Colon (tissue), 2 donors: ENCODE data around the gene CDC45.

Source experiments
- FAIRE-seq: peaks from 2 replicates; lab custom pipeline; 2012; peaks lifted over from hg19 to GRCh38; lab: Jason Lieb, UNC
- donor health status: control.
- donor health status: control.

CDC45 gene

GRCh38 chr22:19565382-19566278 is 85.9 kb downstream of the CDC45 start:
- no peak for FAIRE-seq

DNA sequence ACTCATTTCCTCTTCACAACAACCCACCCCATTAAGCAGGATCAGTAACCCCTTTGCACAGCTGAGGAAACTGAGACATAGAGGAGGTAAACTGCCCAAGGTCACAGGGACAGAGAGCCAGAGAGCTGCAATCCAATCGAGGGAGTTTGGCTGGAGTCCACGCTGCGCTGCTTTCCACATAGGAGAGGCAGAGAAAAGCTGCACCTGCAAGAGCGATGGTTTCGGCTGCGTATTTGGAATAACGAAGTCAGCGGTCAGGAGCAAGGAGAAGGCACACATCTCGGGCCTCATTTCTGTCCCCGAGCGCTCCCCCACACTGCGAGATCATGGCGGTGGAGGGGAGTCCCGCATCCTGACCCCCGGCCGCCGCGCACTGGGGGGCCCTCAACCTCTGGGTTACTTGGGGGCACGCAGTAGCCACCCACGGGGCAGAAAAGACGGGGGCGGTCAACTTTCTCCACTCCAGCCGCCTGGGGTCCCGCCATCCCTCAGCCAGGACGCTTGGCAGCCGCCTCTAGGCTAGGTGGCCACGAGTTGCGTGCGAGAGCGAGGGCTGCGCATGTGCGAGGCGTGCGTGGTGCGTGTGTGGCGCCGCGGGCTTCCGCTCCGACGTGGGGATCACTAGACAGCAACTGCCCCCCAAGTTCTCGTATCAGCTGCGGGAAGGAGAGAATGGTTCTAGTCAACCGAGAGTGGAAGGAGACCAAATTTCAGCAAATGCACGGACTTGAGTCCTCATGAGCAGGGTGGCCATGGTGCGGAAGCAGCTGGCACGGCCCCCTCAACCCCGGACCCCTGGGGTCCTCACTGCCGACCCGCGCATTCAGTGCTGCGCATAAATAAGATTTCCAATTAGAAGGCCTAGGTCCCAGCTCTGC is 86.8 kb downstream of the CDC45 start:
- no peak for FAIRE-seq

GRCh38 chr22:19567157-19568009 is 87.7 kb downstream of the CDC45 start:
- FAIRE-seq, result no peak

DNA sequence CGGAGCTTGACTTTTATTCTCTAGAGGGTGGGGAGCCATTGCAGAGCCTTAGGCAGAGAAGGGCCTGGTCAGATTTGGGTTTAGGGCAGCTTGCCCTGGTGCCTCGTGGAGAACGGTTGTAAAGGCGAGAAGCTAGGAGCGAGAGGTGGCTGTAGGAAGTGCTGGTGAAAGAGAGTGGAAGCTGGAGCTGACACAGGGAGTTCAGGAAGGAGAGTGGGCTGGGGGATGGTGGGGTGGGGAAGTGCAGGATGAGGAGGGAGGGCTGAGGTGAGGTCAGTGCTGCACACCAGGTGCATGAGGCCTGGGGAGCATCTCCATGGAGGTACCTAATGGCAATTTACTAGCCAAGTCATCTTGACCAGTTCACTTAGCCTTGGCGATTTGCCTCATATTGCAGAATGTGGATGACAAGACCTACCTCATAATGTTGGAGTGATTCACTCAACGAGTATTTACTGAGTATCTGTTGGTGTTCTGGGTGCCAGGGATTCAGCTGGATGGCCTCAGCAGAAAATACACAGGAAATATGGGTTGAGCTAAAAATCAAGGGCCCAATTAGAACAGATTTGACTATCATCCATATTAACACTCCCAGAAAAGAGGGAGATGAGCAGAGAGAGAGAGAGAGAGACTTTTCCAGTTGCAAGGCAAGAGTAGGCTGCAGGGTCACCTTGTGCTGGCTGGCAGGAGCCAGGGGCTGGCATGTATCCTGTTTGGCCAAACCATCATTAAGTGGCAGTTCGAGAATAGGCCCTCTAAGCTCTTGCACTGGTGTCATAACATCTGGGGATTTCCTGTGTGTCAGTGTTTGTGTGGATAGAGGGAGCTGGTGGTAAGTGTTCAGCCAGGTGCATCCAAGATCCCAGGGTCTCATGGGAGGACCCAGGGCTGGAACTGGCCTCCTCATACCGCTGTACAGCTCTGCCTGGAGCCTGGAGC is 88.9 kb downstream of the CDC45 start:
- FAIRE-seq, result no peak

GRCh38 chr22:19569276-19569640 is 89.5 kb downstream of the CDC45 start:
- FAIRE-seq, result no peak

DNA sequence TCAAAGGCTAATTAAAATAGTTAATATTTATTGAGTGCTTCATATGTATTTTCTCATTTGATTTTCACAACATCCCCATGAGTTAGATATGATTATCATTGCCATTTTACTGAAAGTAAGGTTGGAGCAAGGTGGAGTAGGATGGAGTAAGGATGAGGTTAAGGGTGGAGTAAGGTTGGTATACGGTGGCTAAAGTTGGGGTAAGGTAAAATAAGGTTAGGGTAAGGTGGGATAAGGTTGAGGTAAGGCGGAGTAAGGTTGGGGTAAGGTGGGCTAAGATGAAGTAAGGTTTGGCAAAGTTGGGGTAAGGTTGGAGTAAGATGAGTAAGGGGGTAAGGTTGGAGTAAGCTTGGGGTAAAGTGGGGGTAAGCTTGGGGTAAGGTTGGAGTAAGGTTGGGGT is 90.3 kb downstream of the CDC45 start:
- no peak for FAIRE-seq
